ENCODE results near the gene MITD1.
"Not testable (repeated sequence)": the region's sequence is repeated elsewhere in the genome, so short reads cannot be mapped to it uniquely, and the experiment has no call there.

MITD1 gene

DNA sequence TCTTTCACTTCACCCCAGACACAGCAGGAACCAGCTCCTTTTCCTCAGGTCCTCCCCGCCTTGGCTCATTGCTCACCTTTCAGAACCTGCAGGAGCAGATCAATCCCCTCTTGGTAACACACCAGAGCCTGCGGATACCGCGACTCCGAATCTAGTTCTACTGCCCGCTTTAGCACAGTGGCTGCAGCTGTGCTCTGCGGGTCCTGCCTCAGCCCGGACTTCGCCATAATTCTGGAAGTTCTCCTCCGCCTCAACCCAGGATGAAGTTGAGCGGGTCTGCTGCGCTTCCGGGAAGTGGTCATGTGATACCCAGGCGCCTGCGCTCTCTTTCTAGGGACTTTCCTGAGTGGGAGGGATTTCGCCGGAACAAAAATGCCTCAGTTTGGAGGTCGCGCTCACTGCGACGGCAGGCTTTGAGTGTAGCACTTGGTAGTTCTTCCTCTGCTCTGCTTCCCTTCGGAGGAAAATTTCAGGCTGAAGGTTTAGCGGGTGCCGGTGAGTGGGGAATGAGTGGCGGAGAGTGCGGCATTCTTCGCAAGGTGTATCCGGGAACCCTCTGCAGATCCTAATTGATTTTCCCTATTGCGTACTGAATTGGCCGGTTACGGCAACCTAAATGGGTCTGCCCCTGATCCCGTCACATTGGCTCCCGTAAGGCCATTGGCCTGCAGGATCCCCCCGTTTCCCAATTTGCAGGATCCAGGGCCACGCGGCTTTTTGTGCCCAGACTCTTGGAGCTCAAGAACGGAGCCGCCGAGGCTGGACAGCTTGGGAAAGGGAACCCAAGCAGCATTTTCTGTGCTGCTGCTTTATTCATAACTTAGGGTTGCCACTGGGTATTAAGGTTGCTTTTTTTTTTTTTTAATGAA is at the start of gene MITD1, which contains the start of gene MRPL30:
Gene MITD1, minus strand, starts transcription at position 304 of the 869 bp plus-strand sequence. Its CDS starts 77 bp downstream, at position 227.
Gene MRPL30, plus strand, starts transcription at position 430 of the 869 bp plus-strand sequence. CDS start 5,020 bp downstream, outside the sequence.
- DNase-seq, result peak; percentile 93

GRCh38 chr2:99217929-99218501 is 37.2 kb upstream of the MITD1 start:
- DNase-seq, result no peak

DNA sequence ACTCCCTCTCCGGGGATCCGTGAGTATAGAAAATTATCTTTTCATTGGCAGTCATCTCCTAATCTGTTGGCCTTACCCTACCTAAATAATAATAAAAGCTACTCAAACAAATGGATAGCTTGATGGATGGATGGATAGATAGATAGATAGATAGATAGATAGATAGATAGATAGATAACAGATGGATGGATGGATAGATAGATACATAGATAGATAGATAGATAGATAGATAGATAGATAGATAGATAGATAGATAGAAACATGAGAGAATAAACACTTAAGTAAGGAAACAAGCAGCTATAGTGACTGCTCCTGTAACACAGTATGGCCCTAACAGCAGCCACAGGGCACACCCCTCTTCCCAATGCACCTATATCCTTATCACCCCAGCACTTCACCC is 35.2 kb upstream of the MITD1 start:
- DNase-seq, result no peak

DNA sequence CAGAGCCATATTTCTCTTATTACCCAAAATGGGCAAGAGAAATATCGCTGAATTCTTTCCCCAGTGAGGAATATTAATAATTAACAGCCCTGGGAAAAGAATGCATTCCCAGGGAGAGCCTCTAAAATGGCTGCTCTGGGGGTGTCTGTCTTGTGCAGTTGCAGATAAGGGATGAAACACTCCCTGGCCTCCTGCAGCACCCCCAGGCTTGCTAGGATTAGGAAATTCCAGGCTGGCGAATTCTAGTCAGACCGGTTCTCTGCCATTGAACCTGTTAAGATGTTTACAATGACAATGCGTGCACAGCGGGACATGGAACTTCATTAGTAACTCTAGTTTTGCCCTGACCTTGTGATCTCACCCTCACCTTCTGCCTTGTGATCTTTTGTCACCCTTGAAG is 24.6 kb upstream of the MITD1 start:
- no peak for DNase-seq

GRCh38 chr2:99201959-99202678 is 21.3 kb upstream of the MITD1 start:
- no peak for DNase-seq

DNA sequence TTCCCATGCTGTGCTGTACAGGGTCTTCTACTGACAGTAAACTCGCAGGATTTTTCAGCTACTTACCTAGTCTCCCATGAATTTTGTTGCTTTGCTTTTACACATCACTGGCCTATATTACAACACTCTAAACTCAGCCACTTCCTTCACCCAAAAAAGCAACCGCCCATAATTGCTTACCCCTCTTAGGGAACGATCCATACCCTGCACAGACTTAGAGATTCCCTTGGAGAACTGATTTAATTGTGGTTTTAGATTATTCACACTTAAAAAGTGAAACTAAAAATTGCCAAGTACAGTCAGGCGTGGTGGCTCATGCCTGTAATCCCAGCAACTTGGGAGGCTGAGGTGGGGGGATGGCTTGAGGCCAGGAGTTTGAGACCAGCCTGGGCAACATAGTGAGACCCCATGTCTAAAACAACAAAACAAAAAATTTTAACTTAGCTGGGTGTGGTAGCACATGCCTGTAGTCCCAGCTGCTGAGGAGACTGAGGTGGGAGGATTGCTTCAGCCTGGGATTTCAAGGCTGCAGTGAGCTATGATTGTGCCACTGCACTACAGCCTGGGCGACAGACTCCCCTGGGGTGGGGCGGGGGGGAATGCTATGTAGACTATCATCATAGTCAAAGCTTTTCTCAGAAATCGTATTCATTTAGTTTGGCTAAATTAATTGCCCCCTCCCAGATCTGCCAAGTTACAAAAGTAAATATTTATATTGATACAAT is 19.4 kb upstream of the MITD1 start:
- peak; percentile 8 for DNase-seq

GRCh38 chr2:99198103-99198841 is 17.4 kb upstream of the MITD1 start:
- no peak for DNase-seq

DNA sequence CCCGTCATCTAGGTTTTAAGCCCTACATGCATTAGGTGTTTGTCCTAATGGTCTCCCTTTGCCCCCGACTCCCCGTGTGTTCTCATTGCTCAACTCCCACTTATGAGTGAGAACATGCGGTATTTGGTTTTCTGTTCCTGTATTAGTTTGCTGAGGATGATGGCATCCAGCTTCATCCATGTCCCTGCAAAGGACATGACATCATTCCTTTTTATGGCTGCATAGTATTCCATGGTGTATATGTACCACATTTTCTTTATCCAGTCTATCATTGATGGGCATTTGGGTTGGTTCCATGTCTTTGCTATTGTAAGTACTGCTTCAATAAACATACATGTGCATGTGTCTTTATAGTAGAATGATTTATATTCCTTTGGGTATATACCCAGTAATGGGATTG is 11.5 kb upstream of the MITD1 start:
- DNase-seq, result not testable (repeated sequence)

DNA sequence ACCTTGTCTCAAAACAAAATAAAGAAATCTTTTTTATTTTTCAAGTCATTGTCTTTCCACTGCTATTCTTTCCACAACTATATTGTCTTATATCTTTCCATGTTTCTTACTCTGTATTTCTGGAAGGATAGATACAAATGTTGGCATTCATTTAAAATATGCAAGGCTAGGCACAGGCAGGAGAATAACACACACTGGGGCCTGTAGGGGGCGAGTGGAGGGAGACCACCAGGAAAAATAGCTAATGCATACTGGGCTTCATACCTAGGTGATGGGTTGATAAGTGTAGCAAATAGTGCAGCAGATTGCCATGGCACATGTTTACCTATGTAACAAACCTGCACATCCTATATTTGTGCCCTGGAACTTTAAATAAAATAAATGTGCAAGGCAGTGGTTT is 9.7 kb upstream of the MITD1 start:
- no peak for DNase-seq

DNA sequence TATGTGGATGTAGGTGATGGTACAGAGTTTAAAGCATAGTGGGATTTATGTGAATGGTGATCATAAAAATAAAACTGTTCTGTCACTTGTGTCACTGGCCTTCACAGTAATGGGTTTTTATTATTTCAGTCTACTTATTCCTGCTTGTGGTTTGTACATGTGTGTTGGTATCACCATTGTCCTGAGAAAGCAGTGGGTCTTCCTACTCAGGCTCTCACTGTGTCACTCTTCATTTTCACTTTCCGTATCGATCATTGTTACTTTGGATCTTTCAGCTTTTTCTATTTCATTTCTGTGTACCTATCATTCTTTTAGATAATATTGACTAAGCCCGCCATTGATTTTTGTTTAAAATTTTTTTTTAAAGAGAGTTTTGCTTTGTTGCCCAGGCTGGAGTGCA is 7.5 kb upstream of the MITD1 start:
- DNase-seq, result no peak

DNA sequence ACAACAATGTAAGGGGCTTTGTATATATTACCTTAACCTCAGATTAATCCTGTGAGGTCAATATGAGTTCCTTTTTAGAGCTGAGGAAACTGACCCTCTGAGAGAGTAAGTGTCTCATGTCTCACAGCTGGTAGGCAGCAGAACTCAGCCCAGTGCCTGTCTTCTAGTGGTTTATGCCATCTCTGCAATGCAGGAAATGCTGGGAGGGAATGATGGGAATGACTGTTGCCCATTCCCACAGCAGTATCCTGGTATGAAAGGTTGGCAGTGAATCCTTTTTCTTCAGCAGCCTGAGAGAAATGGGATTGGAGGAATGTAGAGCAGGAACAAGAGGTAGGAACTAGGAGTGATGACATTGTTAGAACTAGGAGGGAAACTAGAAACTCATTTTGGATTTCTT is 6.2 kb upstream of the MITD1 start:
- DNase-seq, result no peak

DNA sequence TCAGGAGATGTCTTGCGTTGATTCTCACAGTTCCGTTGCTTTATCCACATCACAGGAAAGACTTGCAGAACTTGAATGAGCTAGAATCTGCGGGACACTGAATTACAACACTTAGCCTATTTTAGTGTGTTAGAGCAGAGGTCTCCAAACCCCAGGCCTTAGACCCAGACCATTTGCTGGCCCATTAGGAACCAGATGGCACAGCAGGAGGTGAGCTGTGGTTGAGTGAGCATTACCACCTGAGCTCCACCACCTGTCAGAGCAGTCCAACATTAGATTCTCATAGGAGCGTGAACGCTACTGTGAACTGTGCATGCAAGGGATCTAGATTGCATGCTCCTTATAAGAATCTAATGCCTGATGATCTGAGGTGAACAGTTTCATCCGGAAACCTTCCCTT is 4.0 kb upstream of the MITD1 start:
- DNase-seq, result no peak

DNA sequence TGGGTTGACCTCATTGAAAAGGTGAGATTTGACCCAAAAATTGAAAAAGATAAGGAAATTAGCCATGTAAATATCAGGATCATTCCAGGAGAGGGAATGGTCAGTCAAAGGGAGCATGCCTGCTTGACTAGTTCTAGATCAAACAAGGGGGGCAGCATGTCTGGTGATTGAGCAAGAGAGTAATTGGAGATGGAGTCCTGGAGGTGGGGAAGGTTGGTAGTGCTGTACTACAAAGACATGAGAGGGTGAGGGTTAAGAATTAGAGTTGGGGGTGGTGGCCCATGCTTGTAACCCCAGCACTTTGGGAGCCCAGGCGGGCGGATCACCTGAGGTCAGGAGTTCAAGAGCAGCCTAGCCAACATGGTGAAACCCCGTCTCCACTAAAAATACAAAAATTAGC is 2.2 kb upstream of the MITD1 start:
- no peak for DNase-seq

- no peak for DNase-seq
These were observed 754 bp upstream of the MITD1 start for GRCh38 chr2:99181624-99182000.

DNA sequence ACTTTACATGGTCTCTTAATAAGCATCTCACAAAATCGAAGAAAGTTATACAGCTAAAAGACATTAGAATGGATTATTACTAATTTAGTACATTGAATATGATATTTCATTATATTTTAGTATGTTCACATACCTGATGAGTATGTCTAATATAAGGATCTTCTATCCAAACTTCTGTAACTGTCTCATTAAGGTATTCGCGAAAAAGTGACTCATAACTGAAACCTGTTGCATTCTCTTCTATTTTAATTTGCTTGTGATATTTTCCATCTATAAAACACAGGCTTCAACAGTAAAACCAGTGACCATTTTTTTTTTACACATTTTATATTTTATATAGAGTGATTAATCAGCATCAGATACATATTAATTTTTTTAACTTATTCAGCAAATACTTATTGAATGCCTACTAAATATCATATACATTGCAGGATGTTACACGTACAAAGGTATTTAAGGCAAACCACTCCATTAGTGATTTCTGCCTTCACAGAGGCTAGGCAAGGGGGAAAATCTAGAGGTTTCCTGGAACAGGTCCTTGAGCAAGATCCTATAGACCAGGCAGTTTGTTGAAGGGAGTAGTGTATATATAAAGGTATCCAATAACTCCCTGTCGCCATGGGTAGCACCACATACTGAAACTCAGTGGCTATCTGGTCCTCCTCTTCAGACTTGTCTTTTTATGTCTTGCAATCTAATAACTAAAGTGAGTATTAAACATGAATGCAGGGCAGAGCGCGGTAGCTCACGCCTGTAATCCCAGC is 9.3 kb downstream of the MITD1 start:
- DNase-seq, result no peak

- no peak for DNase-seq
These were observed 11.3 kb downstream of the MITD1 start for GRCh38 chr2:99169534-99169933.

DNA sequence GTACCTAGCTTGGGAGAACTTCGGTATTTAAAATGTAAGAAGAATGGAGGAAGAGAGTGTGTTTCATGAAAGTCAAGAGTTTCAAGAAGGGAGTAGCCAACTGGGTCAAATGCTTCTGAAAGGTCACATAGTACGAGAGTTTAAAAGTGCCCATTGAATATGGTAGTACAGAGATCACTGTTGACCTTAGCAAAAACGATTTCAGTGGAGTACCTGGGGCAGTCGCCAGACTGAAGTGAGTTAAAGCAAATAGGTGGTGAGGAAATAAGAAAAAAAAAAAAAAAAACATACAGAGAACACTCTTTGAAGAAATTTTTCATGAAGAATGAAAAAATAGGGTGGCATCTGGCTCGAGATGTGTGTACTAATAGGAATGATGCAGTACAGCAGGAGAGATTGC is 14.6 kb downstream of the MITD1 start:
- DNase-seq, result no peak

- DNase-seq, result no peak
These were observed 21.3 kb downstream of the MITD1 start for GRCh38 chr2:99159594-99159993.

DNA sequence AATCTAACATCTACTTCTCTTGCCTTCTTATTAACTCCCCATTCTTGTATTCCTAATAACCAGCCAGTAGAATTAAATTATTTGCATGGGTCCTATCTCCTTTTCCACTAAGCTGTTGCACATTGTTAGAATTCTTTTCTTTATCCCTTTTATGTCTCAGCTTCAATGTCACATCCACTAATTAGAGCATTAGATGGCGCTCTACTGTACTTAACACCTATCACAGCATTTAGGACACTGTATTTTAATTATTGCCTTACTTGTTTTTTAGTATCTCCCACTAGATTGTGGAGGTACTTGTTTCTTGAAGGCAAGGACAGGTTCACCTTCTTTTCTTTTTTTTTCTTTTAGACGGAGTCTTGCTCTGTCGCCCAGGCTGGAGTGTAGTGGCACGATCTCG is 22.3 kb downstream of the MITD1 start:
- DNase-seq, result no peak

GRCh38 chr2:99156891-99157290 is 24.0 kb downstream of the MITD1 start:
- DNase-seq, result peak; percentile 83

Data from MV-4-11 (cell line).